HG02885 (cell line): ENCODE data around the gene BCL2A1.
"Not testable (repeated sequence)": the region's sequence is repeated elsewhere in the genome, so short reads cannot be mapped to it uniquely, and the experiment has no call there.

Experiments used
- ATAC-seq: cut with Tn5 transposase; IDR thresholded peaks from one replicate; pipeline ENCODE4 v1.9.1; 2021; ENCODE audit warnings: mild to moderate bottlenecking; ENCODE audit not compliant: unreplicated experiment, poor library complexity

The BCL2A1 gene

DNA sequence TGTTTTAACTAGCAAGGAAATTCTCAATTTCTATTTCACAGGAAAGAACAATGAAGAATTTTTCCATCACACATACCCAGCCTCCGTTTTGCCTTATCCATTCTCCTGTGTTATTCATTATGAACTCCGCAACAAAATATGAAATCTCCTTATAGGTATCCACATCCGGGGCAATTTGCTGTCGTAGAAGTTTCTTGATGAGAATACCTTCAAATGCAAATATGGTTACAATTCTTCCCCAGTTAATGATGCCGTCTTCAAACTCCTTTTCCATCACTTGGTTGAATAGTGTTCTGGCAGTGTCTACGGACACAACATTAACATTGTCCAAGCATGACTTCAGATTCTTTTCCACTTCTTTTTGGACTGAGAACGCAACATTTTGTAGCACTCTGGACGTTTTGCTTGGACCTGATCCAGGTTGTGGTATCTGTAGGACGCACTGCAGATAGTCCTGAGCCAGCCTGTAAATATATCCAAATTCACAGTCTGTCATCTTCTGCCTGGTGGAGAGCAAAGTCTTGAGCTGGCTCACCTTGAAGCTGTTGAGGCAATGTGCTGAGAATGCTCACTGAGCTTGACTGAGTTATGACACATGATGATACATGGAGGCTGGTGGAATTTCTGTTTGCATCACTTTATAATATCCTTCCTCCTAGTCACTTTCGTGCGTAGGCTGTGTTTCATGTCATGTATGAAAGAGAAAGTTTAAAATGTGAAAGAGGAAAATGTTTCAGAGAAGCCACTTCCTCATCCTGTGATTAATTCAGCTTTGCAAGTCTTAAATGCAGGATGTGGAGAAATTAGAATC lies at the start of gene BCL2A1:
Gene BCL2A1 (minus strand): TSS at position 573 of the 811 bp plus-strand sequence. CDS start 77 bp downstream, at position 496.
- peak; percentile 66 for ATAC-seq

DNA sequence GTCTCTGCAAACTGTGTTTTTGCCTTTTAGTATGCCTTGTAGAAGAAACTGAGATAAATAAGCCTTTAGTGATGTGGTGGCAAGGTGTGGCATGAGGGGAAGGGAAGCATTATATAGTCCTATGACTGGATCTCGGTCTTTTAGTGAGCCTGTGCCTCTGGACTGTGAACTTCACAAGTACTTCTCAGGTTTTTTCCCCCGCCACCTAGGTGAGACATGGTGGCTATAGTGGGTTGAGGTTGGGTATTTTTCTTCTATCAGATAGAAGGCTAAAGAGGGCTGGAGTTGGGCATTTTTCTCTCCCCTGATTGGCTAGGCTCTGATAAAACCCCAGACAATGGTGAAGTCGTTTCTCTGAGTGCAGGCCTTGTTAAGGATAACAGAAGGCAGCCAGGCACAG lies 49.7 kb upstream of the BCL2A1 start:
- no peak for ATAC-seq

DNA sequence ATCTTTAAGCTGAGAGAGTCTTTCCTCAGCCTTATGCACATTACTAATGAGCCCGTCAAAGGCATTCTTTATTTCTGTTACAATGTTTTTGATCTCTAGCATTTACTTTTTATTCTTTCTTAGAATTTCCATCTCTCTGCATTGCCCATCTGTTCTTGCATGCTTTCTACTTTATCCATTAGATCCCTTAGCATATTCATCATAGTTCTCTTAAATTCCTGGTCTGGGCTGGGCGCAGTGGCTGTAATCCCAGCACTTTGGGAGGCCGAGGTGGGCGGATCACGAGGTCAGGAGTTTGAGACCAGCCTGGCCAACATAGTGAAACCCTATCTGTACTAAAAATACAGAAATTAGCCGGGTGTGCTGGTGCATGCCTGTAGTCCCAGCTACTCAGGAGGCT lies 49.2 kb upstream of the BCL2A1 start:
- ATAC-seq: not testable (repeated sequence)

DNA sequence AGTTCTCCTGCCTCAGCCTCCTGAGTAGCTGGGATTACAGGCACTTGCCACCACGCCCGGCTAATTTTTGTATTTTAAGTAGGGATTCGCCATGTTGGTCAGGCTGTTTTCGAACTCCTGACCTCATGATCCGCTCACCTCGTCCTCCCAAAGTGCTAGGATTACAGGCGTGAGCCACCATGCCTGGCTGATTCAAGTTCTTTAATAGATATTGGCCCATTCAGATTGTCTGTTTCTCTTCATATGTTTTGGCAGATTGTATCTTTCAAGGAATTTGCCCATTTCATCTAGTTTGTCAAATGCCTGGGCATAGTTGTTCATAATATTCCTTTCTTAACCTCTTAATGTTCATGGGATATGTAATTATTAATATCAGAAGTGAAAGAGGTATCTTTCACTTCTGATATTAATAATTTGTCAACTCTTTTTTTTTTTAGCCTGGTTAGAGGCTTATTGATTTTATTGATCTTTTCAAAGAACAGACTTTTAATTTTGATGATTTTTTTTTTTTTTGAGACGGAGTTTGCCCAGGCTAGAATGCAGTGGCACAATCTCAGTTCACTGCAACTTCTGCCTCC lies 48.3 kb upstream of the BCL2A1 start:
- ATAC-seq: no peak

DNA sequence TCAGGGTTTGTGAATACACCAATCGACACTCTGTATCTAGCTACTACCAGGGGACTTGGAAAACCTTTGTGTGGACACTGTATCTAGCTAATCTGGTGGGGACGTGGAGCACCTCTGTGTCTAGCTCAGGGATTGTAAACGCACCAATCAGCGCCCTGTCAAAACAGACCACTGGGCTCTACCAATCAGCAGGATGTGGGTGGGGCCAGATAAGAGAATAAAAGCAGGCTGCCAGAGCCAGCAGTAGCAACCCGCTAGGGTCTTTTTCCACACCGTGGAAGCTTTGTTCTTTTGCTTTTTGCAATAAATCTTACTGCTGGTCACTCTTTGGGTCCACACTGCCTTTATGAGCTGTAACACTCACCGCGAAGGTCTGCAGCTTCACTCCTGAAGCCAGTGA lies 46.1 kb upstream of the BCL2A1 start:
- not testable (repeated sequence) for ATAC-seq

DNA sequence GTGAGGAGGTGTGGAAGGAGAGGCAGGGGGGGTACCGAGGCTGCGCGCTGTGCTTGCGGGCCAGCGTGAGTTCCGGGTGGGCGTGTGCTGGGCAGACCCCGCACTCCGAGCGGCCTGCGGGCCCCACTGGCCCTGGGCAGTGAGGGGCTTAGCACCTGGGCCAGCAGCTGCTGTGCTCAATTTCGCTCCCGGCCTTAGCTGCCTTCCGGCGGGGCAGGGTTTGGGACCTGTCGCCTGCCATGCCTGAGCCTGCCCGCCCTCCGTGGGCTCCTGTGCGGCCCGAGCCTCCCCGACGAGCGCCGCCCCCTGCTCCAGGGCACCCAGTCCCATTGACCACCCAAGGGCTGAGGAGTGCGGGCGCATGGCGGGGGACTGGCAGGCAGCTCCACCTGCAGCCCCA lies 45.5 kb upstream of the BCL2A1 start:
- ATAC-seq: not testable (repeated sequence)

DNA sequence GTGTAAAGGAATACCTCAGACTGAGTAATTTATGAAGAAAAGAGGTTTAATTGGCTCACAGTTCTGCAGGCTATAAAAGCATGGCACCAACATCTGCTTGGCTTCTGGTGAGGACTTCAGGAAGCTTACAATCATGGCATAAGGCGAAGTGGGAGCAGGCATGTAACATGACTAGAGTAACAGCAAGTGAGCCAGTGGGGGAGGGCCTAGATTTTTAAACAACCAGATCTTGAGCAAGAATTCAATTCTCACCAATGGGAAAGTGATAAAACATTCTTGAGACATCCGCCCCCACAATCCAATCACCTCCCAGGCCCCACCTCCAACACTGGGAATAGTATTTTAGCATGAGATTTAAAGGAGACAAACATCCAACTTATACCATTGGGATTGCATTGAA lies 44.2 kb upstream of the BCL2A1 start:
- ATAC-seq: no peak

DNA sequence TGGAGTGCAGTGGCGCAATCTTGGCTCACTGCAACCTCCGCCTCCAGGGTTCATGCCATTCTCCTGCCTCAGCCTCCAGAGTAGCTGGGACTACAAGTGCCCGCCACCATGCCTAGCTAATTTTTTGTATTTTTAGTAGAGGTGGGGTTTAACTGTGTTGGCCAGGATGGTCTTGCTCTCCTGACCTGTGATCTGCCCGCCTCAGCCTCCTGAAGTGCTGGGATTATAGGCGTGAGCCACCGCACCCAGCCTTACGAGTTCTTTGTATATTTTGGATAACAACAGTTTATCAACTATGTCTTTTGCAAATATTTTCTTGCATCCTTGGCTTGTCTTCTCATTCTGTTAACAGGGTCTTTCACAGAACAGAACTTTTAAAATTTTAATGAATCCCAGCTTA lies 43.2 kb upstream of the BCL2A1 start:
- ATAC-seq: not testable (repeated sequence)

DNA sequence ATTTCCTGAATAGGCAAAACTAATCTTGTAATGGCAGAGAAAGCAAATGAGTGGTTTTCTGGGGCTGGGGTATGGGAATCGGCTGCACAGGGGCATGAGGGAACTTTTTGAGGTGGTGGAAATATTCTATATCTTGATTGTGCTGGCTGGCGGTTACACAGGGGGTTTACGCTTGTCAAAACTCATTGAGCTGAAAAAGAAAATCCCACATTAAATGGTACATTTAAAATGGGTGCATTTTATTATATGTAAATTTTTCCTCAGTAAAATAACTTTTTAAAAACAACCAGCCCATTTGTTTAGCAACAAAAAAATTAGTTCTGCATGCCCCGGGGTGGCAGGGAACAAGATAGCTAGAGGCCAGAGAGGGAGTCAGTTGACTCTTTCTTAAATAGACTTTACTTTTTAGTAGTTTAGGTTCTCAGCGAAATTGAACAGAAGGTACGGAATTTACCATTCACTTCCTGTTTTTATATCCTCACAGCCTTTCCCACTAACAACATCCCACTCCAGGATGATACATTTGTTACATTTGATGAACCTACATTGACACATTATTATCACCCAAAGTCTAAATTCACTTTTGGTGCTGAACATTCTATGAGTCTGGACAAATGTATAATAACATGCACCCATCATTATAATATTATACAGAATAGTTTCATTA lies 41.2 kb upstream of the BCL2A1 start:
- no peak for ATAC-seq

DNA sequence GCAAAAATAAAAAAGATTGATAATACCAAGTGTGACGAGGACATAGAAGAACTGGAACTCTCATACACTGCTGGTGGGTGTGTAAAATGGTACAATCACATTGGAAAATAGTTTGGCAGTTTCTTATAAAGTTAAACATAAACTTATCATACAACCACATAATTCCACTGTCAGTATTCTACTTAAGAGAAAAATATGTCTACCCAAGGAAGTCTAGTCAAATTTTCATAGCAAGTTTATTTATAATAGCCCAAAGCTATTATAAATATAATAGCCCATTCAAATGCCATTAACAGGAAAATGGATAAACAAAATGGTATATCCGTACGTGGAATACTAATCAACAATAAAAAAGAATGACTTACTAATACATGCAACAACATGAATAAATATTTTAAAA lies 40.6 kb upstream of the BCL2A1 start:
- no peak for ATAC-seq

DNA sequence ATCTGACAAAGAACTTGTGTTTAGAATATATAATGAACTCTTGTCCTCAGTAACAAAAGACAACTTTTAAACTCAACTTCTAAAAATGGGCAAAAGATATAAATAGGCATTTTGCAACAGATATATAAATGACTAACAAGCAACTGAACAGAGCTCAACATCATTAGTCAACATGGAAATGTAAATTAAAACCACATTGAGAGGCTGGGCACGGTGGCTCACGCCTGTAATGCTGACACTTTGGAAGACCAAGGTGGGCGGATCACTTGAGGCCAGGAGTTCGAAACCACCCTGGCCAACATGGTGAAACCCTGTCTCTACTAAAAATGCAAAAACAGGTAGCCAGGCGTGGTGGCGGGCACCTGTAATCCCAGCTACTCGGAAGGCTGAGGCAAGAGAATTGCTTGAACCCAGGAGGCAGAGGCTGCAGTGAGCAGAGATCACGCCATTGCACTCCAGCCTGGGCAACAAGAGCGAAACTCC lies 40.1 kb upstream of the BCL2A1 start:
- ATAC-seq: peak; percentile 65

DNA sequence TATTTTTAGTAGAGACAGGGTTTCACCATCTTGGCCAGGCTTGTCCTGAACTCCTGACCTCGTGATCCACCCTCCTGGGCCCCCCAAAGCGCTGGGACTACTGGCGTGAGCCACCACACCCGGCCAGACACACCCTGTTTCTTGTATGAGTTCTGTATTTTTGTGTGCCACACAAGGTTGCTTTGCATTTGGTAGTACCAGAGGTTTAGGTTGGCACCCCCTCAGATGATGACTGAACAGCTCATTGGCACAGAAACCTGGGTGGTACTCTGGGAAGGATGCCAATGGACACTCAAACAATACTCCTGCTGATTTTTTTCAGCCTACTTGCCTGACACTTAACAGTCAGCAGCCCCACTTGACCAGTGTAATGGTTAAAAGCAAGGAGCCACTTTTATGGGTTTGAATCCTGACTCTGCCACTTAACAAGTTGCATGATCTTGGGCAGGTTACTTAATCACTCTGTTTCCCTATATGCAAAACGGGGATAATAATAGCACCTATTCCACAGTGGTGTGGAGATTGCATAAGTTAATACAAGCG lies 39.2 kb upstream of the BCL2A1 start:
- ATAC-seq: no peak

DNA sequence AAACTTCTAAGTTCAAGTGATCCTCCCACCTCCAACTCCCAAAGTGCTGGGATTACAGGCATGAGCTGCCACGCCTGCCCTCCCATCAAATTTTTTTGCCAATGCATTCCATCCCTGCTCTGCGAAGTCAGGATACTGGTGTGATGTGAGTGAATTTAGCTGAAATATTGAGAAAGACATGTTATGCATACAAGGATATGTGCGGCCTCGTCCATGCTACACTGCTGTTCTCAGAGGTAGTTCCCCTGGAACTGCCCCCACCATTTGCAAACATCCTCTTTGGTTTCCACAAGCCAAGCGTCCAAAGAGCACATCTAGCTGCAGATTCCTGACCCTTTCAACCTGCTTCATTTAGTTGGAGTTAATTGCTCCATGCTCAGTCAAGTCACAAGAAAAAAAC lies 36.5 kb upstream of the BCL2A1 start:
- ATAC-seq: no peak

DNA sequence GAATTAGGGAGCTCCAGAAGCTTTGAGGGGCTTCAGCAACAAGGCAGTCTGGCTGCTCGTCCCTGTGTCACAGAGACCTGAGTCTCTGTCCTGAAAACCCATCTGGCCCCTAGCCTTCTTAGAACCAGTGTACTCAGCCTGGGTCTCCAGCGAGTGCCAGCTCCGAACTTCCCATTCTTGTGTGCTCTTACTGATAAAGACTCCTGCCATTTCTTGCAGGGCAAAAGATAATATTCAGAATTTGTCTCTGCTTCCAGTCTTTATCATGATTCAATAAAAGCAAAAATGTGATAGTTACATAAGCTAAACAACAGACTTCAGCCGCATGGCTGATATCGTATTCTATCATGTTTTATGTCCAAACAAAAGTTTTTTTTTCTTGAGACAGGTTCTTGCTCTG lies 36.0 kb upstream of the BCL2A1 start:
- ATAC-seq: no peak

DNA sequence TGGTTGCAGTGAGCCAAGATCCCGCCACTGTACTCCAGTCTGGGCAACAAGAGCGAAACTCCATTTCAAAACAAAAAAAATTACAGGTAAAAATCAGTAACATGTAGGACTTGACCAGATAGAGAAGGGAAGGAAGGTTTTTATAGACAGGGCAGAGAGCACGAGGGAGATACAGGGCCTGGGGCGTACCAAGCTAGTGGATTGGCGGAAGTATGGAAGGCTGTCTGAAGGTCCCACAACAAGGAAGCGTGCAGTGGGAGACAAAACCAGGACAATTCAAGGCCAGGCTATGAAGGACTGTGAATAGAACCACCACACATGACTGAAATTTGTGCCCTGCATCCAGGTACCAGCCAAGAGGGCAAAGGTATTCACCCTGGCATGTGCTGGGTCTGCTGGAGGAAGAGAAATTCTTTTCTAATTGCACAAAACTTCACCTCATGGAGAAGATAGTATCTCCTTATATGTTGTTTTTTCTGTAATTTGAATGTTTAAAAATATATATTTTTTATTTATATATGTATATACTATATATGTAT lies 33.0 kb upstream of the BCL2A1 start:
- no peak for ATAC-seq

DNA sequence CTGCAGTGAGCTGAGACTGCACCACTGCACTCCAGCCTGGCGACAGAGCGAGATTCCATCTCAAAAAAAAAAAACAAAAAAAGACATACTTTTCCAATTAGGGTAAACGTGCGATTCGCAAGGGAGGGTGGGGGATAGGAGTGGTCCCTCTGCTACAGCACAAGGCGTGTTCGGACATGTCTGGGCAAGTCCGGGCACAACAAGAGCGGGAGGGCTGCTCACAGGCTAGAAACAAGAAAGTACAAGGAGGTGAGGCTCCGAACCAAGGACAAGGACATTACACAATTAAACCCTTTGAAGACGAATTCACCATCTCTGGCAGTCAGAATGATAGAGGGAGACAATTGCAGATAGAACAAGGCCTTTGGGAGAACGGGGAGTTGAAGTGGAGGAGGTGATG lies 32.2 kb upstream of the BCL2A1 start:
- no peak for ATAC-seq

DNA sequence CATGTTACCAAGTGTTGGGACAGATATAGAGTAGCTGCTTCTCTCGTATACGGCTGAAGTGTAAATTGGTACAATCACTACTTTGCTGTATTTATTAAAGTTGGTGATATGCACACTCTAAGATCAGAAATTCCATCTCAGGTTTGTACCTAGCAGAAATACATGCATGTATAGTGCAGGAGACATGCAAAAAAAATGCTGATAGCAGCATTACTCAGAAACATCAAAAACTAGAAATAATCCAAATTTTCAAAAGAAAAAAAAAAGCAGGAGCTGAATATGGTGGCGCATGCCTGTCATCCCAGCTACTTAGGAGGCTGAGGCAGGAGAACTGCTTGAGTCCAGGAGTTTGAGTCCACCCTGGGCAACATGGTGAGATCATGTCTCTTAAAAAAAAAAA lies 31.3 kb upstream of the BCL2A1 start:
- ATAC-seq: no peak

DNA sequence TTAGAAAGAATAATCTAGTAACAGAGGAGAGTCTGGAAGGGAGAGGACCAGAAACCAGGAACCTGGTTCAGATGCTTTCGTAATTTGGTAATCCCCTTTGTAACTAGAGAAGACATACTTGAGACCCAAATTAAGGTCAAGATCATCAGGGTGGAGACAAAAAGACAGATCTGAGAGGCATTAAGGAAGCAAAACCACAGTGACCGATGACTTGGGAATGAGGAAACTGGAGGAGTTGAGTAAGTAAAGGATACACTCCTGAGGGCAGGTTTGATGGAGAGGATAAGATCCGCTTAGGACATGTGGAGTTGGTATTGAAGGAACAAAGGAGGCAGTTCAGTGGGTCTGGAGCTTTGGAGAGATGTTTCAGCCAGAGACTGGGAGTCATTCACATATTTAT lies 23.6 kb upstream of the BCL2A1 start:
- no peak for ATAC-seq

DNA sequence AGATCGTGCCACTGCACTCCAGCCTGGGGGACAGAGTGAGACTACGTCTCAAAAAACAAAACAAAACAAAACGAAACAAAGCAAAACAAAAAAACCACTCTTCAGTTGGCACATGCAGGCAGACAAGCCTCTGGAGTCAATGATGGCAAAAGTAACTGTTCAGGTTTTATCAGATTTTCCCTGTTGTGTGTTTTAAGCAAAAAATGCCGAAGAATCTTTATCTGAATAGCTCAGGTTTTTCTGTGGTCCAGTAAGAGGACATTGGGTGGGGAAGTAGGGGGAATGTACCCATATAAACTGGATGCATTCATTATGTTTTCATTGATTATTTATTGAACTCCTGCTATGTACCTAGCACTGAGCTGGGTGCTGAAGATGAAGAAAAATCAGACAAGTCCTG lies 20.8 kb upstream of the BCL2A1 start:
- no peak for ATAC-seq

DNA sequence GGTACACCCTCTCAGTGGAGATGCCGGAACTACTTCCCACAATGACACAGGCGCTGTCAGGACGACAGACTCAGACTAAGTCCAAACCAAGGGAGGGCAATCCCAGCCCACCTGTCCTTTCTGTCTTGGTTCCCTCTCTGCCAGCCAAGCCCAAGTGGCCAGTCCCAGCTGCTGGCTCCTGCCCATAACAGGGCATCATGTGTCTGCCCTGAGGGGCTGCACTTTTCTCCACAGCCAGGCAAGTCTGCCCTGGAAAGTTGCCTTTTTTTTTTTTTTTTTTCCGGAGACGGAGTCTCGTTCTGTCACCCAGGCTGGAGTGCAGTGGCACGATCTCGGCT lies 20.0 kb upstream of the BCL2A1 start:
- no peak for ATAC-seq
